Measurements from ENCODE around the gene HMGN4. TPM values are rescaled to one million over a fixed set of nuclear protein-coding genes. Genes with fewer than 3 reads are reported as not detected.
A peak's percentile ranks its signal among the peaks of the same experiment; 100 is the strongest.

HMGN4 gene
- total and polyA plus RNA-seq, 2 of the 8 experiments (the other 6 are each of a cell fraction or from before 2014, with no cell fraction given): 23.4 to 66.4 TPM

GRCh38 chr6:26520237-26520849 is 17.8 kb upstream of the HMGN4 start:
- FAIRE-seq: no peak
- POLR2A ChIA-PET (ENCODE audit: partially characterized antibody): interaction anchor here (0.6 to 2.8 kb wide), 13 partner anchors 8 to 235 kb away, joined by 3 to 36 read pairs (median 4); partner anchors contain the start of genes BTN1A1 and HMGN4
- no peaks in the 10 kb centered on the region for H3K9me3 ChIP-seq (ENCODE audit: insufficient read depth in 2 of 2, low read depth in 1 of 2, low read length in 1 of 2)
- no peak for TF ChIP-seq RXRA (IDR thresholded peaks at IDR 0.05; ENCODE audit: insufficient read depth, low read depth, low read length)
- TF ChIP-seq YY1 (IDR thresholded peaks at IDR 0.05; ENCODE audit: low read depth, low read length): peak; percentile 25; the same call in 1 of the 2 replicates
- no peak for TF ChIP-seq TCF12 (IDR thresholded peaks at IDR 0.05; ENCODE audit: low read depth, low read length)
- TF ChIP-seq HDAC2 (IDR thresholded peaks at IDR 0.05; ENCODE audit: borderline replicate concordance in 1 of 2, low read depth in 2 of 2, low read length in 2 of 2): 0 out of 4 replicates have a peak, but pooled peaks of 1 of the 2 experiments have one; percentile 23
- no peak for TF ChIP-seq JUND (IDR thresholded peaks at IDR 0.05; ENCODE audit: low read length)
- no peak for TF ChIP-seq CTBP2 (IDR thresholded peaks at IDR 0.05; ENCODE audit: borderline replicate concordance, insufficient read depth, insufficient read length, low read length)
- no peak for TF ChIP-seq SIX5 (IDR thresholded peaks at IDR 0.05; ENCODE audit: low read depth, low read length)
- no peak for TF ChIP-seq BCL11A (IDR thresholded peaks at IDR 0.05; ENCODE audit: low read depth in 2 of 2, low read length in 2 of 2)
- no peak for TF ChIP-seq GABPA (IDR thresholded peaks at IDR 0.05; ENCODE audit: borderline replicate concordance, insufficient read depth, low read length)
- no peak for TF ChIP-seq CBX8 (IDR thresholded peaks at IDR 0.05; ENCODE audit: borderline replicate concordance, low read depth, low read length)
- no peak for TF ChIP-seq FOSL1 (IDR thresholded peaks at IDR 0.05; ENCODE audit: insufficient read depth, low read depth, low read length)
- TF ChIP-seq SP4 (IDR thresholded peaks at IDR 0.05; ENCODE audit: low read length): no peak

More at GRCh38 chr6:26520237-26520849, 17.8 kb upstream of the HMGN4 start:
- H2BK120ac ChIP-seq (replicated peaks; ENCODE audit: low read depth, low read length): no peak overlapping the region
- H3K56ac ChIP-seq (replicated peaks; ENCODE audit: insufficient read length, low read depth, low read length): no peak overlapping the region
- no peak overlapping the region for H2BK12ac ChIP-seq (ENCODE audit: low read depth, low read length)
- peak overlapping the region; percentile 57; the same call in 1 of the 2 replicates for H3K27ac ChIP-seq (ENCODE audit: low read depth, low read length)
- peak overlapping the region; percentile 56 to 94 (median 62) for H3K4me3 ChIP-seq (ENCODE audit: extremely low read depth in 1 of 4, insufficient read depth in 2 of 4, low read depth in 3 of 4, low read length in 4 of 4)
- no peak overlapping the region for H2BK15ac ChIP-seq (ENCODE audit: low read length)
- peak overlapping the region; percentile 47; the same call in 1 of the 2 replicates for H2BK5ac ChIP-seq (ENCODE audit: low read depth, low read length)
- peak overlapping the region; percentile 86; the same call in 1 of the 2 replicates for H2AFZ ChIP-seq (ENCODE audit: low read length)
- H3K4me1 ChIP-seq (replicated peaks in 1 of 4; ENCODE audit: control insufficient read depth in 3 of 4, insufficient read depth in 4 of 4, low read length in 3 of 4): peaks cover 0 to 3% (median 2%) of the 10 kb centered on the region in 4 experiments; a peak in 2 of 7 replicates
- no peak overlapping the region for H2AK5ac ChIP-seq (ENCODE audit: low read depth, low read length)
- no peak for DNase-seq (ENCODE audit: low read depth in 1 of 2, low spot score in 2 of 2)
- no peak overlapping the region for H3K23ac ChIP-seq (ENCODE audit: insufficient read length)
- H4K5ac ChIP-seq (ENCODE audit: insufficient read length, low read depth, low read length): no peak overlapping the region
- no peak overlapping the region for H3K14ac ChIP-seq (ENCODE audit: insufficient read length)
- H3K4ac ChIP-seq (replicated peaks; ENCODE audit: insufficient read length, low read depth, low read length): no peak overlapping the region
- no peaks in the 10 kb centered on the region for H3K79me1 ChIP-seq (ENCODE audit: low read depth, low read length)
- 26% methylated on average over 11 of the region's 21 CpGs; no CpG with 5 or more reads in 1 of the 2 experiments for WGBS, 2 experiments (ENCODE audit: extremely low coverage in 1 of 2, insufficient coverage in 1 of 2, insufficient read length in 1 of 2, insufficient replicate concordance in 2 of 2, low coverage in 1 of 2, low lambda C conversion rate in 2 of 2, missing lambda C conversion rate in 1 of 2)
- peaks cover 3% of the 10 kb centered on the region; the same call in 1 of the 2 replicates for H3K23me2 ChIP-seq (ENCODE audit: low read depth, low read length)
- H2BK20ac ChIP-seq (ENCODE audit: low read length): no peak overlapping the region
- peak overlapping the region; percentile 15; the same call in 1 of the 2 replicates for H3K18ac ChIP-seq (ENCODE audit: extremely low read depth, low read length)
- no peaks in the 10 kb centered on the region for H3K36me3 ChIP-seq (ENCODE audit: control insufficient read depth in 2 of 4, insufficient read depth in 4 of 4, low read length in 3 of 4)
- H3K4me2 ChIP-seq (ENCODE audit: insufficient read depth in 1 of 2, low read depth in 2 of 2, low read length in 2 of 2): peak overlapping the region; percentile 73 to 84
- H3K9ac ChIP-seq (replicated peaks in 1 of 4; ENCODE audit: extremely low read depth in 1 of 4, low read depth in 3 of 4, low read length in 3 of 4): peak overlapping the region in 3 of 4 experiments; percentile 2 to 58 (median 46); a peak in 4 of 7 replicates
- H4K91ac ChIP-seq (replicated peaks; ENCODE audit: insufficient read length, low read length): no peak overlapping the region
- H4K8ac ChIP-seq (ENCODE audit: extremely low read depth, insufficient read depth, low read length): peak overlapping the region; percentile 63; the same call in 1 of the 2 replicates
- H3K27me3 ChIP-seq (replicated peaks in 1 of 4; ENCODE audit: control insufficient read depth in 3 of 4, extremely low read depth in 1 of 4, insufficient read depth in 3 of 4, low read length in 3 of 4): no peaks in the 10 kb centered on the region
- CTCF ChIA-PET (ENCODE audit: partially characterized antibody): interaction anchor here (0.5 to 1.1 kb wide), 2 partner anchors 10 to 37 kb away, joined by 3 read pairs; no protein-coding TSS in a partner anchor
- no peaks in the 10 kb centered on the region for H4K20me1 ChIP-seq (replicated peaks in 1 of 2; ENCODE audit: control insufficient read depth in 1 of 2, insufficient read depth in 2 of 2, low read length in 2 of 2)
- peaks cover 0 to 9% of the 10 kb centered on the region in 2 experiments; a peak in 2 of 4 replicates for H3K79me2 ChIP-seq (ENCODE audit: control insufficient read depth in 1 of 2, insufficient read depth in 2 of 2, low read length in 2 of 2)
